ENCODE data around the gene EEPD1.
"Not testable (repeated sequence)": the region's sequence is repeated elsewhere in the genome, so short reads cannot be mapped to it uniquely, and the experiment has no call there.

Gene EEPD1

GRCh38 chr7:36145686-36146085 is 7.4 kb upstream of the EEPD1 start:
- no peaks in the 10 kb centered on the region for H3K4me1 ChIP-seq (ENCODE audit: low read length)
- no peaks in the 10 kb centered on the region for H3K79me2 ChIP-seq (ENCODE audit: low read length)
- no peak overlapping the region for H2AFZ ChIP-seq (ENCODE audit: low read depth, low read length)
- no peak overlapping the region for H3K9ac ChIP-seq (ENCODE audit: low read length)
- H3K4me2 ChIP-seq (ENCODE audit: low read length) = no peak overlapping the region
- TF ChIP-seq CTCF (IDR thresholded peaks at IDR 0.05; ENCODE audit: low read depth, low read length) (no peak), EZH2phosphoT487 (IDR thresholded peaks at IDR 0.05; ENCODE audit: low read depth) (no peak)
- no peaks in the 10 kb centered on the region for H3K9me3 ChIP-seq (ENCODE audit: insufficient read depth, low read length)
- H3K4me3 ChIP-seq (ENCODE audit: low read length) = no peak overlapping the region
- H3K36me3 ChIP-seq (replicated peaks; ENCODE audit: low read depth, low read length) = no peaks in the 10 kb centered on the region
- H3K27me3 ChIP-seq (ENCODE audit: low read depth, low read length) = peaks cover 40% of the 10 kb centered on the region
- no peaks in the 10 kb centered on the region for H4K20me1 ChIP-seq (ENCODE audit: insufficient read depth, low read length)
- no peak overlapping the region for H3K27ac ChIP-seq (ENCODE audit: low read length)

GRCh38 chr7:36147361-36147760 is 5.7 kb upstream of the EEPD1 start:
- no peaks in the 10 kb centered on the region for H3K36me3 ChIP-seq (replicated peaks; ENCODE audit: low read depth, low read length)
- H2AFZ ChIP-seq (ENCODE audit: low read depth, low read length) = no peak overlapping the region
- no peak overlapping the region for H3K4me2 ChIP-seq (ENCODE audit: low read length)
- TF ChIP-seq EZH2phosphoT487 (IDR thresholded peaks at IDR 0.05; ENCODE audit: low read depth) (no peak), CTCF (IDR thresholded peaks at IDR 0.05; ENCODE audit: low read depth, low read length) (no peak)
- no peak overlapping the region for H3K27ac ChIP-seq (ENCODE audit: low read length)
- no peak overlapping the region for H3K9ac ChIP-seq (ENCODE audit: low read length)
- H4K20me1 ChIP-seq (ENCODE audit: insufficient read depth, low read length) = no peaks in the 10 kb centered on the region
- no peaks in the 10 kb centered on the region for H3K79me2 ChIP-seq (ENCODE audit: low read length)
- H3K4me3 ChIP-seq (ENCODE audit: low read length) = no peak overlapping the region
- peaks cover 26% of the 10 kb centered on the region for H3K27me3 ChIP-seq (ENCODE audit: low read depth, low read length)
- H3K4me1 ChIP-seq (ENCODE audit: low read length) = no peaks in the 10 kb centered on the region
- no peaks in the 10 kb centered on the region for H3K9me3 ChIP-seq (ENCODE audit: insufficient read depth, low read length)

GRCh38 chr7:36148422-36149065 is 4.5 kb upstream of the EEPD1 start:
- H3K79me2 ChIP-seq (ENCODE audit: low read length) = no peaks in the 10 kb centered on the region
- H3K9me3 ChIP-seq (ENCODE audit: insufficient read depth, low read length) = no peaks in the 10 kb centered on the region
- no peaks in the 10 kb centered on the region for H3K4me1 ChIP-seq (ENCODE audit: low read length)
- TF ChIP-seq CTCF (IDR thresholded peaks at IDR 0.05; ENCODE audit: low read depth, low read length) (no peak), EZH2phosphoT487 (IDR thresholded peaks at IDR 0.05; ENCODE audit: low read depth) (no peak)
- H2AFZ ChIP-seq (ENCODE audit: low read depth, low read length) = no peak overlapping the region
- peaks cover 26% of the 10 kb centered on the region for H3K27me3 ChIP-seq (ENCODE audit: low read depth, low read length)
- H3K4me3 ChIP-seq (ENCODE audit: low read length) = no peak overlapping the region
- H3K4me2 ChIP-seq (ENCODE audit: low read length) = no peak overlapping the region
- H4K20me1 ChIP-seq (ENCODE audit: insufficient read depth, low read length) = no peaks in the 10 kb centered on the region
- no peaks in the 10 kb centered on the region for H3K36me3 ChIP-seq (replicated peaks; ENCODE audit: low read depth, low read length)
- H3K27ac ChIP-seq (ENCODE audit: low read length) = no peak overlapping the region
- no peak overlapping the region for H3K9ac ChIP-seq (ENCODE audit: low read length)

- not testable (repeated sequence) for H4K20me1 ChIP-seq (ENCODE audit: insufficient read depth, low read length); H3K9me3 ChIP-seq (ENCODE audit: insufficient read depth, low read length); H3K4me2 ChIP-seq (ENCODE audit: low read length); H3K4me3 ChIP-seq (ENCODE audit: low read length); H3K36me3 ChIP-seq (replicated peaks; ENCODE audit: low read depth, low read length); H3K27ac ChIP-seq (ENCODE audit: low read length); H2AFZ ChIP-seq (ENCODE audit: low read depth, low read length); H3K79me2 ChIP-seq (ENCODE audit: low read length); H3K4me1 ChIP-seq (ENCODE audit: low read length); H3K9ac ChIP-seq (ENCODE audit: low read length)
- H3K27me3 ChIP-seq (ENCODE audit: low read depth, low read length) = peaks cover 22% of the 10 kb centered on the region
Measured at GRCh38 chr7:36149240-36149639, 3.8 kb upstream of the EEPD1 start.

Data from OCI-LY3 (cell line).